ENCODE data around the gene IL18R1. TPM values are rescaled to one million over a fixed set of nuclear protein-coding genes. Genes with fewer than 3 reads are reported as not detected.

IL18R1 gene
- total and polyA plus RNA-seq, 2 donors (not counting 3 experiments of a cell fraction or from before 2014, with no cell fraction given) = 2.9 to 3.6 TPM

- Histone ChIP-seq H3K27ac (ENCODE audit: insufficient read depth, low read depth, low read length) (no peak within 1 kb of the TSS), H4K20me1 (replicated peaks; ENCODE audit: control insufficient read depth, extremely low read depth, insufficient read depth, low read length) (no peaks in the 10 kb centered on the region), H3K9ac (replicated peaks; ENCODE audit: extremely low read depth, insufficient read depth, low read length) (no peak within 1 kb of the TSS), H3K4me1 (ENCODE audit: control insufficient read depth, extremely low read depth, insufficient read depth, low read length) (no peaks in the 10 kb centered on the region), H3K4me3 (replicated peaks in 1 of 3; ENCODE audit: insufficient read depth in 1 of 3, low read depth in 1 of 3, low read length in 3 of 3) (no peak within 1 kb of the TSS), H2AFZ (ENCODE audit: low read depth, low read length) (no peak within 1 kb of the TSS), H3K36me3 (ENCODE audit: control insufficient read depth in 2 of 2, extremely low read depth in 1 of 2, insufficient read depth in 2 of 2, low read length in 2 of 2) (no peaks in the 10 kb centered on the region), H3K9me3 (replicated peaks; ENCODE audit: control insufficient read depth, insufficient read depth, low read length) (no peaks in the 10 kb centered on the region), H3K4me2 (ENCODE audit: insufficient read depth, low read length) (no peak within 1 kb of the TSS), H3K79me2 (ENCODE audit: control insufficient read depth, insufficient read depth, low read length) (no peaks in the 10 kb centered on the region), H3K9me1 (replicated peaks; ENCODE audit: control insufficient read depth, extremely low read depth, insufficient read depth, low read length) (no peaks in the 10 kb centered on the region), H3K27me3 (ENCODE audit: control insufficient read depth in 2 of 2, insufficient read depth in 2 of 2, low read length in 2 of 2) (peaks cover 2 to 11% of the 10 kb centered on the region in 2 experiments)
- intact Hi-C loops (cut with micrococcal nuclease) (no loop called here), dilution Hi-C loops (cut with MboI; ENCODE audit: extremely low pct_ligation_motif_present, low sequenced_read_pairs) (no loop called here)
- DNase-seq (ENCODE audit: low read depth, low spot score) (no peak), FAIRE-seq (no peak)
- ChIA-PET POLR2A (no interaction called here), CTCF (interaction anchor here (3.1 kb wide), 1 partner anchor 20 kb away, joined by 9 read pairs; no protein-coding TSS in a partner anchor)
- BruUV-seq (replicated peaks) = no TSS peak
- no peak for TF ChIP-seq JUN (IDR thresholded peaks at IDR 0.05; ENCODE audit: borderline replicate concordance, insufficient read depth, insufficient read length, low read depth)
- TF ChIP-seq POLR2AphosphoS5 (IDR thresholded peaks at IDR 0.05; ENCODE audit: insufficient read depth, low read depth, low read length) = no peak
- TF ChIP-seq FOS (IDR thresholded peaks at IDR 0.05; ENCODE audit: borderline replicate concordance, insufficient read depth, low read length) = no peak
- TF ChIP-seq GATA2 (IDR thresholded peaks at IDR 0.05; ENCODE audit: insufficient read depth, insufficient read length, low read depth, low read length) = no peak
- no peak for TF ChIP-seq MYC (IDR thresholded peaks at IDR 0.05; ENCODE audit: low read depth, low read length)
- TF ChIP-seq MAX (IDR thresholded peaks at IDR 0.05; ENCODE audit: insufficient read depth, insufficient read length) = no peak
- no peak for TF ChIP-seq EZH2 (IDR thresholded peaks at IDR 0.05; ENCODE audit: borderline replicate concordance, low read depth, low read length, severe bottlenecking)
- TF ChIP-seq CTCF (IDR thresholded peaks at IDR 0.05; ENCODE audit: extremely low read depth in 1 of 2, insufficient read depth in 1 of 2, low read depth in 1 of 2, low read length in 2 of 2) = no peak
- no peak for TF ChIP-seq POLR2A (IDR thresholded peaks at IDR 0.05; ENCODE audit: low read depth, low read length)
Observed at GRCh38 chr2:102422910-102423309, 67.3 kb downstream of the IL18R1 start, which contains the start of gene IL18RAP. IL18RAP (plus strand) TSS chr2:102423160; CDS start chr2:102423278, 118 bp downstream.

All from endothelial cell of umbilical vein (primary cell).